Activated CD8-positive, alpha-beta memory T cell treated with anti-CD3 and anti-CD28 coated beads for 4 hours (primary cell): ENCODE measurements around the gene FBRS.

Source experiments
- DNase-seq, 2 donors: peaks; one replicate each; pipeline ENCODE4 v3.0.0-alpha.2; 2020; ENCODE audit warnings: low read depth in 2 of 2

FBRS gene

DNA sequence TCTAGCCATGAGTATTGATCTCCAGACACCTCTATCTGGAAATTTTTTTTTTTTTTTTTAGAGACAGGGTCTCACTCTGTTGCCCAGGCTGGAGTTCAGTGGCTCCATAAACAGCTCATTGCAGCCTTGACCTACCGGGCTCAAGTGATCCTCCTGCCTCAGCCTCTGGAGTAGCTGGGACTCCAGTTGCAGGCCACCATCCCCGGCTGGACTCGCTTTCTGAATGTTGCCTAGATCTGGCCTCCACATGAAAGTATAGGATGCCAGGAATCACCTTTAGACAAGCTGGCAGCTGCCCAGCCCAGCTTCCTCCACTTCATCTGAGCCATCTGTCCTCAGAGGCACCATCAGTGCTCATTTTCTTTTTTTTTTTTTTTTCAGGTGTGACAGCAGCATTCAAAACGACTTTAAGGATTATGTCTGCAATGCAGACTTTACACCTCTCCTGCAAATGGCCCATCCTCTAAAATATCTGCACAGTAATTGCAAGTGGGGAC lies 13.8 kb upstream of the FBRS start:
- DNase-seq: no peak

GRCh38 chr16:30645727-30646126 lies 12.5 kb upstream of the FBRS start:
- no peak for DNase-seq

DNA sequence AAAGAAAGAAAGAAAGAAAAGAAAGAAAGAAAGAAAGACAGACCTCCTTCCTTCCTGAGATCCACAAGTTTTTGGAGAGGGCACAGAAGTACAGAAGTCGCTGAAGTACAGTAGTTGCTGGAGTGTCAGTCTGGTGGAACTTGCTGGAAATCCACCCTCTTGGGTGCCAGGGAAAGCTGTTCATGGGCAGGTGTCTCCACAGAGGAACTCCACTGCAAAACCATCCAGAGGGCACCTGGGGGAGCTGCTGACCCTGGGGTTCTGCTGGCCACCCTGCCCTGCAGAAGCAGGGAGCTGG lies 11.0 kb upstream of the FBRS start:
- DNase-seq: no peak

- no peak for DNase-seq
These were observed 8.4 kb upstream of the FBRS start for GRCh38 chr16:30649725-30650368.

GRCh38 chr16:30650369-30651123 lies 7.7 kb upstream of the FBRS start, which contains the start of gene PRR14:
Gene PRR14 (plus strand): TSS chr16:30650960. CDS start chr16:30651646, 686 bp downstream.
- DNase-seq: peak; percentile 96 to 98

DNA sequence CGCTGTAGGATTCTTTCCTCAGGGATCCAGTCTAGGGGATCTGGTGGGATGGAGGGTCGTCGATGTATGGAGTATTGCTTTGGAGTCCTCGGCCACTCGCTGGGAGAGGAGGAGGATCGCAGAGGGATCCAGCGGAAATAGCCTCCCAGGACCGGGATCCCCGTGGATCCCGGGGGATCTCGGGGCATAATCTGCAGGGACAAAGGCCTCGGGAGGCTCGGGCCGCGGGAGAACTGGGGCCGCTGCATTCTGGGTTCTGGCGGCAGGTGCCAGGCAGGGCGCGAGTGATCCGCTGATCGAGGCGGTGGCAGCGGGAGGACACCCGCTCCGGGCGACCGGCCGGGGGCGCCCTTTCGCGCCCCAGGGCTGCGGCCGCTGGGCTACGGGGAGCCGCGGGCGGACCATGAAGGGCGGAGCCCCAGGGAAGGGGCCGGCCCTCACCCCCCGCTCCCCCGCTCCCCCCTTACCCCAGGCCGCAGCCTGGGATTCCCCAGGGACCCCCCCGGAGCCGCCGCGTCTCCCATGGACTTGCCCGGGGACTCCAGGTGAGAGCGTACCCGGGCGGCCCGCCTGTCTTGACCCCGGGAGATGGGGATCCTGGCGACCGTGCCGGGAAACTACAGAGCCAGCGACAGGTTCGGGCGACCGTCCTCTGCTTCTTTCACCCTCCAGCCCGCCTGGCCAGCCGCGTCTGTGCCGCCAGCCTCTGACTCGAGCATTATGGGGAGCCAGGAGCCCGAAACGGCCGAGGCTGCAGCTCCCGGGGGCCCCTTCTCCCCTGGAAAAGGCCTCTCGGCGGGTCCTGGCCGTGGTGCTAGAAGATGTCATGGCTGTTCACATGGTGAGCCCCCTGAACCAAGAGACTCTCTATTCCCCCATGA lies 6.9 kb upstream of the FBRS start:
- peak; percentile 54 to 56 for DNase-seq

DNA sequence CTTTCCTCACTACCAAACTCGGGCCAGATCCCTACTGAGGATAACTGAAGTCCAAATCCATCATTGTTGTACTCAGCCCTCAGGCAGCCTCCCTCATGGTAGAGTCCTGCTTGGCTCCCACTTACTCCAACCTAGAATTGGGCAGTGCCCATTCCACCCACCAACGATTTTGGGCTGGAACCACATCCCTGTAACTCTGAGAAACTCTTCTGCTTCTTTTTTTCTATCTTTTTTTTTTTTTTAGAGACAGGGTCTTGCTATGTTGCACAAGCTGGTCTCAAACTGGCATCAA lies 6.3 kb upstream of the FBRS start:
- DNase-seq: no peak

- DNase-seq: no peak
These were observed 5.5 kb upstream of the FBRS start for GRCh38 chr16:30652718-30653117.

DNA sequence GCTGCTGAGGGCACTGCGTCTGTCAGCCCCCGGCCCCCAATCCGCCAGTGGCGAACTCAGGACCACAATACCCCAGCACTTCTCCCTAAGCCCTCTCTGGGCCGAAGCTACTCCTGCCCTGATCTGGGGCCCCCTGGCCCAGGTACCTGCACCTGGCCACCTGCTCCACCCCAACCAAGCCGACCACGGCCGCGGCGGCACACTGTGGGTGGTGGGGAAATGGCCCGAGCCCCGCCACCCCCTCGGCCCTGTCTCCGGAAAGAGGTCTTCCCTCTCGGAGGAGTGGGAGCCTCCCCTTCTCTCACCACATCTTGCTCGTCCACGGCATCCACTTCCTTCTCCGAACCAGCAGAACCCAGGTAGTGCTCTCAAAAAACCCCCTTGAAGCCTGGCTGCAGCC lies 3.4 kb upstream of the FBRS start:
- DNase-seq: no peak

- DNase-seq: no peak
These were observed 2.4 kb upstream of the FBRS start for GRCh38 chr16:30655815-30656347.

- no peak for DNase-seq
These were observed 1.8 kb upstream of the FBRS start for GRCh38 chr16:30656388-30656787.

DNA sequence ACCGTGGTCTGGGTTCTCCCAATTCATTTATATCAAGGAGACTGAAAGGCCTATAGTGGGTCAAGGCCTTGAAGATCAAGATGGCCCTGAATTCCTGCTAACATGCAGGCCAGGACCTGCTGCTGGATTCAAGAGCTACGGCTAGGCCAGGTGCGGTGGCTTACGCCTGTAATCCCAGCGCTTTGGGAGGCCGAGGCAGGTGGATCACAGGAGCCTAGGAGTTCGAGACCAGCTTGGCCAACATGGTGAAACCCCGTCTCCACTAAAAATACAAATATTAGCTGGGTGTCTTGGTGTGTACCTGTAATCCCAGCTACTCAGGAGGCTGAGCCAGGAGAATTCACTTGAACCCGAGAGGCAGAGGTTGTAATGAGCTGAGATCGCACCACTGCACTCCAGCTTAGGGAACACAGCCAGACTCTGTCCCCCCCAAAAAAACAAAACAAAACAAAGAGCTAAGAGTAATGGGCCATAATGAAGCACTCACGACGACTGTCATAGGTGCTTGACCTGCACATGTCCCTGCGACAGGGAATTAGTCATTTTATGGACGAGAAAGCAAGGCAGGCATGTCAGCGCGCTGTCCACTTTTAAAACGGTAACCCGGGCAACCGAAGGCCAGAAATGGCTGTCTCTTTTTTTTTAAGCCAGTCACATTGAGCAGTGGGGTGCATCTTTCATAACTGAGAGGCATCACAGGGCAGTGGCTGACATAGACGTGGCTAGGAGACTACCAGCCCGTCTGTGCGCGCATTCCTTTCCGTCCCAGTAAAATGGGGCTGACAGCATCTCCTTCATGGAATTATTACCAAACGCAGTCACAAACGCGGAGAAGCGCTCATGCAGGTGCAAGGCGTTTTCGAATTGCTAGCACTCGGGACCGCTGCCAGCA lies 1.0 kb upstream of the FBRS start:
- no peak for DNase-seq

DNA sequence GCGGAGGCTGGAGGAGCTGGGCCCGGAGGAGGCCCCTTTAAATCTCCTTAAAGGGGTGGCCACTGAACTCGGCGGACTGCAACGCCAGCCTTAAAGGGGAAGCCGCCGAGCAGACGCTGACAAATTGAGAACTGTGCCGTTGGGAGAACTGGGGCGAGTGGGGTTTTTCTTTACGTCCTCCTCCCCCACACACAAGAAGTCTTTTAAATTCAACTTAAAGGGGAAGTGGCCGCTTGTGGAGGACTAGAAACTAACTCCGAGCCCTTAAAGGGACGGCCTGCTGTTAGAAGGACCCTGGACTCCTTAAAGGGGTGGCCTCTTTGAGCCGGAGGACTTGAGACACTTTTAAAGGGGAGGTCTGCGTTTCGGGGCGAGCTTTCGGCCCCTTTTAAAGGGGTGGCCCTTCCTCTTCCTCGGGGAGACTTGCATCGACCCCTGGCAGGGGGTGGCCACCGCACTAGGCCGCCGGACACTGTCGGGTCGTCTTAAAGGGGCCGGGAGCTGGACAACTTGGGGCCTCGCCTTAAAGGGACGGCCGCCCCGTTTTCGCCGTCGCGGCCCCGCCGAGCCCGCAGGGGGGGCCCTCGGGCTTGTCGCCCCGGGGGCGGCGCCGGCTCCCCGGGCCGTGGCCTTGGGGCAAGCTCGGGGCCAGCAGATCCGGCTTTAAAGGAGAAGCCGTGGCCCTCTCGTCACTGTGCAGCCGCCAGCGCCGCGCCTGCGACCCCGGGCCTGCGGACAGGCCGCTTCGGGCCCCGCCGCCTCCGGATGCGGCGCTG lies 688 bp downstream of the FBRS start:
- DNase-seq: peak; percentile 90 to 92

DNA sequence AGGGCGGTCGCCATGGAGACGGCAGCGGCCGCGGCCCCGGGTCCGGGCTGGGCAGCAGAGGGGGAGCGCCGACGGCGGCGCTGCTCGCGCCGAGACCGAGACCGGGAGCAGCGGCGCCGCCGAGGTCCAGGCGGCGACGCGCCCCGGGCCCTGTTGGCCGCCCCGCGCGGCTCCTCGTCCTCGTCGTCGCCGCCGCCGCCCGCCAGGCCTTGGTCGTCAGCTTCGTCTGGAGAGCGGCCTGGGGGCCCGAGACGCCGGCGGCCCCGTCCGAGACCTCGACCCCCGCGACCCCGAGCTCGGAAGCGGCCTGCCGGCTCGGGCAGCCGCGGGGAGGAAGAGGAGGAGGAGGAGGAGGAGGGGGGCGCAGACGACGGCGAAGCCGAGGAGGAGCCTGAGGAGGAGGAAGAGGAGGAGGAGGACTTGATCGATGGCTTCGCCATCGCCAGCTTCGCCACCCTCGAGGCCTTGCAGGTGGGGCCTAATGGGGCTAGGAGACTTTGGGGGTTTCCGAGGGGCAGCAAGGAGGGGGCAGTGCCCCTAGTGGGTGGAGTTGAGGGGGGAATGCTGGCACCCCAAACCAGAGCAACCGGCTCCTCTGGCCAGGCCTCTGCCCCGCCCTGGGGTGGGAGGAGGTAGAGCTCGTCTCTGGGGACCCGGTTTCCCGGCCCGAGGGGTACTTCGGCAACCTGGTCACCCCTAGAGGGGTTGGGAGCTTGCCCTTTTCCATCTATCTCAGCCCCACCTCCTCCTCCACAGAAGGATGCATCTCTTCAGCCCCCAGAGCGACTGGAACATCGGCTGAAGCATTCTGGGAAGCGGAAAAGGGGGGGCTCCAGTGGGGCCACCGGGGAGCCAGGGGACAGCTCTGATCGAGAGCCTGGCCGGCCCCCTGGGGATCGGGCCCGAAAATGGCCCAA lies 1.5 kb downstream of the FBRS start:
- DNase-seq: peak; percentile 23 to 30

DNA sequence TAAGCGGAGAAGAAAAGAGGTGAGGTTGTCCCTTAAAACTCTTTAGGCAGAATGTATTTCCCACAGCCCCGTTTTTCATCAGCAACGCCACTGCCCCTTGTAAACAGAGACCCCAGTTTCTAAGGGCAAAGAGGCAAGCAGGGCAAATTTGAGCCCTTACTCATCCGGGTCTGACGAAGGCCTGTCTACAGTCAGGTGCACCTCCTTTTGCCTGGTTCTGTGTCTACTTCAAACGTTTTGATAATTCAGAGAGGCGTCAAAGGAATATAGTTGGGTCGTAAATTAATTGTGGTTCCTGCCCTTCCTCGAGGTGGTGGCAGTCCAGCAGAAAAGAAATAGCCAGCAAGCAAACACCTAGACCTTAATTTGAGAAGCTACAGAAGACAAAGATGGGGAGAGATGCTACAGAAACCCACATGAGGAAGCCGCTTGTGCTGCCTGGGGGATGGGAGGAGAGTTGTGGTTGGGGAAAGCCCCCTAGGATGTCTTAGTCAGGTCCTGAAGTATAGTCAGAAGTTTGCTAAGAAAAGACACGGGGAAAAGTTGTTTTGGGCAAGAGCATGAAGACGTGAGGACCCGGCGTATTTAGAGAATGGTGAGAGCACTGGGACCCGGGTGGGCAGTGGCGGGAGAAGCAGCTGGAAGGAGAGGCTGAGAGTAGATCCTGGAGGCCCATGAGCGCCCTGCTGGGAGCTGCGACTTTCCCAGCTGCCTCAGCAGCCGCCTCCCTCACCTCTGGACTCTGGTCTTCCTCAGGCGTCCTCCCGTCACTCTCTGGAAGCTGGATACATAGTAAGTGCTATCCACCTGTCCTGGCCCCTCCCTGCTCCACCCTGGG lies 2.4 kb downstream of the FBRS start:
- peak; percentile 67 to 72 for DNase-seq

DNA sequence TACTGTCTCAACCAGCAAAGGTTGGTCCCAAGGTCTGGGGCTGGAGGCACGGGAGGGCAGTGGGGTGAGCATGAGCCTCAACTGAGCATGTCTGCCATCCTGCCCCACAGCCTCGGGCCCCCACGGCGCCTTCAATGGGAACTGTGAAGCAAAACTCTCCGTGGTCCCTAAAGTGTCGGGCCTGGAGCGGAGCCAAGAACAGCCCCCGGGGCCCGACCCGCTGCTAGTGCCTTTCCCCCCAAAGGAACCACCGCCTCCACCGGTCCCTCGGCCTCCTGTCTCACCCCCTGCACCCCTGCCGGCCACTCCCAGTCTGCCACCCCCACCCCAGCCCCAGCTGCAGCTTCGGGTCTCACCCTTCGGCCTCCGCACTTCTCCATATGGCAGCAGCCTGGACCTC lies 4.2 kb downstream of the FBRS start:
- no peak for DNase-seq

- no peak for DNase-seq
These were observed 4.8 kb downstream of the FBRS start for GRCh38 chr16:30663038-30663437.

DNA sequence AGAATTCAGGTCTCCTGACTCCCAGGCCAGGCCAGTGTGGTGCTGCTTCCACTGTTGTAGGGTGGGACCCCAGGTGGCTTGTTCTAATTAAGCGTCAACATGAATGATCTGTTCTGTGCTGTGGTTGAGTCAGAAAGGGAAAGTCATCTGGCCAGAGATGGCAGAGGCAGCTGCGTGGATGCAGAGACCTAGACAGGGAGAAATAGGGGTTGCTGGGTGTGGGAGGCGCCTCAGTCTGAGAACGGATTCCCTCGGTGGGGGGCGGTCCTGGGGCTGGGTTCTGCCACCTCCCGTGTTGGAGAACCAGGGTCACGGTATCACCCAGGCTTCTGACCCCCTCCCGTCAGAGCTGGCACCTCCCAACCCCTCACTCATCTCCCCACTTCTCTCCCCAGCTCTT lies 5.6 kb downstream of the FBRS start:
- no peak for DNase-seq
